GM21825 (cell line): ENCODE data around the gene KLLN.
"Not testable (repeated sequence)": the region's sequence is repeated elsewhere in the genome, so short reads cannot be mapped to it uniquely, and the experiment has no call there.

ENCODE experiments used
- ATAC-seq: cut with Tn5 transposase; IDR thresholded peaks from one replicate; pipeline ENCODE4 v1.9.1; 2021; ENCODE audit warnings: mild to moderate bottlenecking, moderate library complexity; ENCODE audit not compliant: unreplicated experiment

KLLN gene

GRCh38 chr10:87843714-87844113 lies 19.6 kb downstream of the KLLN start:
- no peak for ATAC-seq

DNA sequence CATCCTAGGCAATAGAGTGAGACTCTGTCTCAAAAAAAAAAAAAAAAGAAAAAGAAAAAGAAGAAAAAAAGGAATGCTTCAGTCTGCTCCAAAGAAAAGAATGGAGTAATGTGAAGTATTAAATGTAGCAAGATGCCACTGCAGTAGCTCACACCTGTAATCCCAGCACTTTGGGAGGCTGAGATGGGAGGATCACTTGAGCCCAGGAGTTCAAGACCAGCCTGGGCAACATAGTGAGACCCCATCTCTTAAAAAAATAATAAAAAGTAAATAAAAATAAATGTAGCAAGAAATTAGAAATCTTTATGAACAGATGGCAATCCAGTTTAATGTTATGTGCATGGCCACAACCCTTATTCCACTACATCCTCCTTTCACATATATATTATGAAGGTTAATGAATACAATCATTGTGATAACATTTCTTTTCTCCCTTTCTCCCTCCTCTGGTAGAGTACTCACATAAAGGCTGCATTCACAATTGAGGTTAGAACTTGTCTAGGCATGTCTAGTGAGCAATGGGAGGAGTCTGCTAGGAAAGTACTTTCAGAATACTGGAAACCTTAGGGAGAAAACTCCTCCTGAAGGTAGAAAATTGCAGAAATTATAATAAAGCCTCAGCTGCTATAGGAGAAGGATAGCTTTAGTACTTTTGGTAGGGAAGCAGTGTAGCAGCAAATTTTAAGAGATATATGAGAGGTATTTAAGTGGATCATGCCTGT lies 20.4 kb downstream of the KLLN start:
- no peak for ATAC-seq

DNA sequence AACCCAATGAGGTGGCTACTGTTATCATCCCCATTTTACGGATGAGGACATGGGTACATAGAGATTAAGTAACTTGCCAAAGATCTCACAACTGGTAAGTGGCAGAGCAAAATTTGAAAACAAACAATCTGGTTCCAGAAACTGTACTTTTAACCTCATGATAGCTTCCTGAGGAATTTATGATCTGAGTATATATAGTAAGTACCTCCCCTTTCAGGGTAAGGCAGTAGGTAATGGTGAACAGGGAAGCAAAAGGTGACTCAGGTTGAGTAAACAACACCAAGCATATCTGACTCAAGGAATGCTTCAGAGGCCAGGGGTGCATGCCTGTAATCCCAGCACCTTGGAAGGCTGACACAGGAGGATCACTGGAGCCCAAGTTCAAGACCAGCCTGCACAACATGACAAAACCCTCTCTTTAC lies 21.1 kb downstream of the KLLN start:
- no peak for ATAC-seq

DNA sequence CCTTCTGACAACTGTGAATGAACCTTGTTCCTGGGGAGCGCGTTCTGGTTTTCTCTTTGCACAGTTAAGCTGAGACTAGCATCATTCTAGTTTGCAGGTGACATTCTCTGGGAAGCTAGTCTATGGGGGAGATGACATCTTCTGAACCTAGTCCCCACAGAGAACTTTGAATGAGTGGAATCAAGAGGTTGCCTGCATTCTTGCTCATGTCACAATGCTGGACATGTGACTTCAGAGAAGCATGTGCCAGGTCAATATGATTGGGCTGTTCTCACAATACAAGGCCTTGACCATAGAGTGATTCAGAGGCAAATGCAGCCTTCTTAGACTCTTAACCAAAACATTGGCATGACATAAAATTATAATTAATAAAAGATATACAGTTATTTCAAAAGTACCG lies 22.1 kb downstream of the KLLN start:
- no peak for ATAC-seq

GRCh38 chr10:87838650-87839049 lies 24.7 kb downstream of the KLLN start:
- no peak for ATAC-seq

DNA sequence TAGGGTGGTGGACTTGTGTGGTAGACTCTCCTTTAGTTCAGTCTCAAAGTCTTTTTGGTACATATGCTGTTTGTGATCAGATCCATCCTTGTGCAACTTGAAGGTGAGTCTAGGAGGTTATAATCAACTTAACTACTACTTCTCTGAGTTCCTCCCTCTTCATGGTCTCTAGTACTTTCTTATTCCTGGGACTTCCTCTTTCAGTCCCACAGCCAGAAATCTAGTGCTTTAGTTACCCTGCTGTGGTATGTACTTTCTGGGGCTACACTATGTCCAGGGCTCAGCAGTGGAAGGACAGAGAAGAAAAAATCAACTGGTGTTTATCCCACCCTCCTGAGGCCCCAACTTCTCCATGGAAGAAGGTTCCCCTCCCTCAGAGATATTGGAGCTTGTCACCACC lies 25.9 kb downstream of the KLLN start:
- ATAC-seq: peak; percentile 57

DNA sequence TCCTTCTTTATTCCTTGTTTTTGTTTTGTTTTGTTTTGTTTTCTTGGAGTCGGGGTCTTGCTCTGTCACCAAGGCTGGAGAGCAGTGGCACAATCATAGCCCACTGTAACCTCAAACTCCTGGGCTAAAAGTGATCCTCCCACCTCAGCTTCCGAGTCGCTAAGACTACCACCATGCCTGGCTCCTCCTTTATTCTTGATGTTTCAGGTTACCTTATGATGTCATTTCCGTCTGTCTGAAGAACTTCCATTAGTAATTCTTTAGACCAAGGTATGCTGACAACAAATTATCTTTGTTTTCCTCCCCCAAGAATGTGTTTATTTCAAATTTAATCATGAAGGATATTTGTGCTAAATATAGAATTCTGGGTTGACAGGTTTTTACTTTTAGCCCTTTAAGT lies 27.2 kb downstream of the KLLN start:
- ATAC-seq: no peak

DNA sequence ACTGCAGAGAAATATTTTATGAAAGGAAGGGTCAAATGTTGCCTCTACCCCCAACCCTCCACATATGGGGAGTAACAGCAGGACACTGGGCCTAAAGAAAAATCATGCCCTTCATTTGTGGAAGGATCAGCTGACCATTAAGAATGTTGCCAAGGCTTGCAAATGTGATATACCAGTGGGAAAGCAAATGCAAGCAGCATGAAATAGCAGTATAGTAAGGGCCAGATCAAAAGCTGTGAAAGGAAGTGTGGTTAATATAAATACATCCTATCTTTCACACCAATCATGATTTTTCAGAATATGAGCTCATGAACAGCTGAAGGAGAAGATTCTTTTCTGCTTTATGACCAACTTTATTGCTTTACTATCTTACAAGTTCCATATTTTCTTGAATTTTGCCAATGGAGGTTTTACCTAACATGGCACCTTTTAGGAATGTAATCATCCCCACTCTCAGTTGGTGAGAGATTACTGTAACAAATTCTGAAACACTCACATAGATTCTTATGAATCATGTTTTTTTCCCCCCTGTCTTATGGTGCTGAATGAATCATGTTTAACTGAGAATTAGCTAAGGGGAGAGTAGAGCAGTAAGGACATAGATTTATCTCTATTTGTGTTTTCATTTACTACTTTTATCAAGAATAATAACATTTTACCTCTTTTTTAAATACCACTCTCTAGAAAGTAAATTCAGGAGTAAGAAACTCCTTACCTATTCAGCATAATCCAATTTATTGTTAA lies 33.2 kb downstream of the KLLN start:
- no peak for ATAC-seq

GRCh38 chr10:87829051-87829450 lies 34.3 kb downstream of the KLLN start:
- not testable (repeated sequence) for ATAC-seq

DNA sequence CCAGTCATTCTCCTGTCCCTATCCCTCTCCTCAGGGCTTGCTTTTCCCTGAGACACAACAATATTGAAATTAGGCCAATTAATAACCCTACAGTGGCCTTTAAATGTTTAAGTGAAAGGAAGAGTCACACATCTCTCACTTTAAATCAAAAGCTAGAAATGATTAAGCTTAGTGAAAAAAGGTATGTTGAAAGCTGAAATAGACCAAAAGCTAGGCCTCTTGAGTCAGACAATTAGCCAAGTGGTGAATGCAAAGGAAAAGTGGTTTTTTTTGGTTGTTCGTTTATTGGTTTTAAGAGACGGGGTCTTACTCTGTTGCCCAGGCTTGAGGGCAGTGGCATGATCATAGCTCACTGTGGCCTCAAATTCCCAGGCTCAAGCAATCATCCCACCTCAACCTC lies 35.7 kb downstream of the KLLN start:
- no peak for ATAC-seq

GRCh38 chr10:87826653-87827052 lies 36.7 kb downstream of the KLLN start:
- ATAC-seq: no peak

DNA sequence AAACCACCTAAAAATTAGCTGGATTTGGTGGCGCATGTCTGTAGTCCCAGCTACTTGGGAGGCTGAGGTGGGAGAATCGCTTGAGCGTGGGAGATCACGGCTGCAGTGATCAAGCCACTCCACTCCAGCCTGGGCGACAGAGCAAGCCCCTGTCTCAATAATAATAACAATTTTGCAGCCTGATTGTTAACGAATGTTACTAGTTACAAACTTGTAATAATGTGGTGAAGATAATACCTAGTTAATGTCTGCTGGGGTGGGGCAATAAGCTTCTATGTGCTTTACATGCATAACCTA lies 44.1 kb downstream of the KLLN start:
- ATAC-seq: no peak

DNA sequence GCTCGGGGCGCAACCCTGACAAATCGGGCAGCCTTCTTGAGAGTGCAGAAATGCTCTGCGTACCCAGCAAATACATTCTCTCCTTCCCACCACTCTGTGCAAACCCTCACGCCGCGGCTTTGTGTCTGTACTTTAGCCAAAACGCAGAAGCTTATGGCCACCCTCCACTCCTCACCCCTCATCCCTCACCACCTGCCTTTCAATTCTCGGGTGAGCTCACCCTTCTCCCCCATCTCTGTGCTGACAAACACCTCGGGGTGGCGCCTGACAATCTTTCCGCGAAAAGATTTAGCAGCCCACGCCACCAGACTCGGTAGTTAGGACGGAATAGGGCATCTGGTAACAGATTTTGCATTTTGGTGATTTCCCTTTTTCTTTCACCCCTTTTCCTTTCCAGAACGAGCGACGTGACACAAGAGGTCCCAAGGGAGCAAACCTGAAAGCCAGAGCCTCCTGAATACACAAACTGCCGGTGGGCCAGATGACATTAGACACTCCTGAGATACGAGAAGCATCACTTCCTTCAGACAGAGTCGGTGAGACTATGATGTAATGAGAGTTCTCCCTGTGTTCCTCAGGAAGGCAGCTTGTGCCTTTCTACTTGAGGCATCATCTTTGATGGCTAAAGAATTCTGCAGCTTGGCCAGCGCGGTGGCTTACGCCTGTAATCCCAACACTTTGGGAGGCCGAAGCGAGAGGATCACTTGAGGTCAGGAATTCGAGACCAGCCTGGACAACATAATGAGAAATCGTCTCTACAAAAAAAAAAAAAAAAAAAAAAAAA lies 44.6 kb downstream of the KLLN start:
- ATAC-seq: peak; percentile 54

GRCh38 chr10:87817609-87818504 lies 45.5 kb downstream of the KLLN start, which contains the start of gene ATAD1:
TSS of gene ATAD1 (minus strand) at chr10:87818226. CDS start at chr10:87814599, 3,627 bp downstream.
- peak; percentile 76 for ATAC-seq

GRCh38 chr10:87816898-87817608 lies 46.3 kb downstream of the KLLN start:
- no peak for ATAC-seq

- no peak for ATAC-seq
These were observed 47.0 kb downstream of the KLLN start for GRCh38 chr10:87816163-87816897.
